ENCODE data around the gene FRK. TPM values are rescaled to one million over a fixed set of nuclear protein-coding genes. Genes with fewer than 3 reads are reported as not detected.

Gene FRK
- polyA plus RNA-seq, 1 donor (not counting 4 experiments of a cell fraction or from before 2014, with no cell fraction given): 2.4 TPM

GRCh38 chr6:116035616-116036015 is 25.1 kb downstream of the FRK start:
- Histone ChIP-seq H3K36me3 (ENCODE audit: control insufficient read depth in 2 of 2, extremely low read depth in 1 of 2, insufficient read depth in 2 of 2, low read length in 2 of 2) (no peaks in the 10 kb centered on the region), H3K4me1 (ENCODE audit: control insufficient read depth, extremely low read depth, insufficient read depth, low read length) (peaks cover 18% of the 10 kb centered on the region), H3K4me3 (ENCODE audit: control insufficient read depth in 2 of 3, extremely low read depth in 1 of 3, insufficient read depth in 2 of 3, low read depth in 1 of 3, low read length in 3 of 3) (no peak overlapping the region), H3K9me1 (ENCODE audit: control insufficient read depth, extremely low read depth, insufficient read depth, low read length) (no peaks in the 10 kb centered on the region), H3K9me3 (ENCODE audit: control insufficient read depth, low read depth, low read length) (no peaks in the 10 kb centered on the region), H3K9ac (ENCODE audit: control insufficient read depth, extremely low read depth, insufficient read depth, low read length) (no peak overlapping the region), H3K4me2 (ENCODE audit: control insufficient read depth, extremely low read depth, insufficient read depth, low read depth, low read length) (peak overlapping the region; percentile 17), H4K20me1 (ENCODE audit: control insufficient read depth, extremely low read depth, insufficient read depth, low read length) (no peaks in the 10 kb centered on the region), H3K27ac (ENCODE audit: control insufficient read depth, insufficient read depth, low read length) (no peak overlapping the region), H3K79me2 (ENCODE audit: control insufficient read depth, insufficient read depth, low read length) (no peaks in the 10 kb centered on the region), H2AFZ (ENCODE audit: control insufficient read depth, low read length) (no peak overlapping the region), H3K27me3 (ENCODE audit: control insufficient read depth, extremely low read depth, insufficient read depth, low read length) (no peaks in the 10 kb centered on the region)
- no peak for TF ChIP-seq EZH2 (IDR thresholded peaks at IDR 0.05; ENCODE audit: low read length)
- TF ChIP-seq, protein P1, sequence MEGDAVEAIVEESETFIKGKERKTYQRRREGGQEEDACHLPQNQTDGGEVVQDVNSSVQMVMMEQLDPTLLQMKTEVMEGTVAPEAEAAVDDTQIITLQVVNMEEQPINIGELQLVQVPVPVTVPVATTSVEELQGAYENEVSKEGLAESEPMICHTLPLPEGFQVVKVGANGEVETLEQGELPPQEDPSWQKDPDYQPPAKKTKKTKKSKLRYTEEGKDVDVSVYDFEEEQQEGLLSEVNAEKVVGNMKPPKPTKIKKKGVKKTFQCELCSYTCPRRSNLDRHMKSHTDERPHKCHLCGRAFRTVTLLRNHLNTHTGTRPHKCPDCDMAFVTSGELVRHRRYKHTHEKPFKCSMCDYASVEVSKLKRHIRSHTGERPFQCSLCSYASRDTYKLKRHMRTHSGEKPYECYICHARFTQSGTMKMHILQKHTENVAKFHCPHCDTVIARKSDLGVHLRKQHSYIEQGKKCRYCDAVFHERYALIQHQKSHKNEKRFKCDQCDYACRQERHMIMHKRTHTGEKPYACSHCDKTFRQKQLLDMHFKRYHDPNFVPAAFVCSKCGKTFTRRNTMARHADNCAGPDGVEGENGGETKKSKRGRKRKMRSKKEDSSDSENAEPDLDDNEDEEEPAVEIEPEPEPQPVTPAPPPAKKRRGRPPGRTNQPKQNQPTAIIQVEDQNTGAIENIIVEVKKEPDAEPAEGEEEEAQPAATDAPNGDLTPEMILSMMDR (optimal IDR thresholded peaks at IDR 0.05 in 1 of 3, IDR thresholded peaks at IDR 0.05 in 1 of 3, conservative IDR thresholded peaks at IDR 0.05 in 1 of 3; ENCODE audit: extremely low read depth in 1 of 3, insufficient read depth in 2 of 3, low read length in 3 of 3): no peak
- dilution Hi-C loops (cut with MboI; ENCODE audit: extremely low pct_ligation_motif_present, low sequenced_read_pairs): no loop called here
- no peak for FAIRE-seq
- no peak for DNase-seq (ENCODE audit: low read depth, low spot score)

GRCh38 chr6:116034327-116034726 is 26.4 kb downstream of the FRK start:
- Histone ChIP-seq H2AFZ (ENCODE audit: control insufficient read depth, low read length) (peak overlapping the region; percentile 58), H3K4me2 (ENCODE audit: control insufficient read depth, extremely low read depth, insufficient read depth, low read depth, low read length) (peak overlapping the region; percentile 49), H3K9me1 (ENCODE audit: control insufficient read depth, extremely low read depth, insufficient read depth, low read length) (no peaks in the 10 kb centered on the region), H3K4me3 (ENCODE audit: control insufficient read depth in 2 of 3, extremely low read depth in 1 of 3, insufficient read depth in 2 of 3, low read depth in 1 of 3, low read length in 3 of 3) (no peak overlapping the region), H3K27ac (ENCODE audit: control insufficient read depth, insufficient read depth, low read length) (peak overlapping the region; percentile 55), H3K9ac (ENCODE audit: control insufficient read depth, extremely low read depth, insufficient read depth, low read length) (no peak overlapping the region), H3K9me3 (ENCODE audit: control insufficient read depth, low read depth, low read length) (no peaks in the 10 kb centered on the region), H3K79me2 (ENCODE audit: control insufficient read depth, insufficient read depth, low read length) (no peaks in the 10 kb centered on the region), H3K27me3 (ENCODE audit: control insufficient read depth, extremely low read depth, insufficient read depth, low read length) (no peaks in the 10 kb centered on the region), H3K36me3 (ENCODE audit: control insufficient read depth in 2 of 2, extremely low read depth in 1 of 2, insufficient read depth in 2 of 2, low read length in 2 of 2) (no peaks in the 10 kb centered on the region), H3K4me1 (ENCODE audit: control insufficient read depth, extremely low read depth, insufficient read depth, low read length) (peaks cover 18% of the 10 kb centered on the region), H4K20me1 (ENCODE audit: control insufficient read depth, extremely low read depth, insufficient read depth, low read length) (no peaks in the 10 kb centered on the region)
- DNase-seq (ENCODE audit: low read depth, low spot score) (no peak), FAIRE-seq (no peak)
- dilution Hi-C loops (cut with MboI; ENCODE audit: extremely low pct_ligation_motif_present, low sequenced_read_pairs): no loop called here
- TF ChIP-seq EZH2 (IDR thresholded peaks at IDR 0.05; ENCODE audit: low read length): no peak
- TF ChIP-seq, protein P1 (optimal IDR thresholded peaks at IDR 0.05 in 1 of 3, IDR thresholded peaks at IDR 0.05 in 1 of 3, conservative IDR thresholded peaks at IDR 0.05 in 1 of 3; ENCODE audit: extremely low read depth in 1 of 3, insufficient read depth in 2 of 3, low read length in 3 of 3): no peak

Measured in keratinocyte (primary cell).